ENCODE data around the gene HLA-DQA1. TPM values are rescaled to one million over a fixed set of nuclear protein-coding genes. Genes with fewer than 3 reads are reported as not detected.
"Not testable (repeated sequence)": the region's sequence is repeated elsewhere in the genome, so short reads cannot be mapped to it uniquely, and the experiment has no call there.

HLA-DQA1 gene
- total and polyA plus RNA-seq, 2 experiments from 2014 or later: 0.42 TPM; not detected in 1

DNA sequence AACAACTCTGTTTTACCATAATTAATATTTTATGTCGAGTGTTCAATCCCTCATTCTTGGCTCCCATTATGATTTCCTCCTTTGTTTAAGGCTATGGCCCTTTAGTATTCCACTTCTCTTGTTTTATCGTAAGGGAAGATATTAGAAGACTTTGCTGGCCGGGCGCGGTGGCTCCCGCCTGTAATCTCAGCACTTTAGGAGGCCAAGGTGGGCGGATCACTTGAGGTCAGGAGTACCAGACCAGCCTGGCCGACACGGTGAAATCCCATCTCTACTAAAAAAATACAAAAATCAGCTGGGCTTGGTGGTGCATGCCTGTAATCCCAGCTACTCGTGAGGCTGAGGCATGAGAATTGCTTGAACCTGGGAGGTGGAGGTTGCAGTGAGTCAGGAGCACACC, 46.5 kb upstream of the HLA-DQA1 start:
- H3K9me3 Mint-ChIP-seq; H3K27ac Mint-ChIP-seq; H3K27me3 Mint-ChIP-seq (ENCODE audit: insufficient read depth, low read depth, poor library complexity); H3K4me3 Mint-ChIP-seq; H3K4me1 ChIP-seq (ENCODE audit: insufficient read depth); DNase-seq (ENCODE audit: low spot score); ATAC-seq; H3K79me2 ChIP-seq (replicated peaks; ENCODE audit: insufficient read depth); H3K36me3 Mint-ChIP-seq (ENCODE audit: low read depth); H3K36me3 ChIP-seq (ENCODE audit: insufficient read depth); H3K9me2 ChIP-seq (ENCODE audit: insufficient read depth); H3K4me2 ChIP-seq; H3K27ac ChIP-seq (ENCODE audit: low read depth); H2AFZ ChIP-seq; H3K4me1 Mint-ChIP-seq; H4K20me1 ChIP-seq (replicated peaks; ENCODE audit: insufficient read depth); H3F3A ChIP-seq (replicated peaks; ENCODE audit: low read depth); H3K4me3 ChIP-seq; H3K27me3 ChIP-seq (ENCODE audit: insufficient read depth): not testable (repeated sequence)

DNA sequence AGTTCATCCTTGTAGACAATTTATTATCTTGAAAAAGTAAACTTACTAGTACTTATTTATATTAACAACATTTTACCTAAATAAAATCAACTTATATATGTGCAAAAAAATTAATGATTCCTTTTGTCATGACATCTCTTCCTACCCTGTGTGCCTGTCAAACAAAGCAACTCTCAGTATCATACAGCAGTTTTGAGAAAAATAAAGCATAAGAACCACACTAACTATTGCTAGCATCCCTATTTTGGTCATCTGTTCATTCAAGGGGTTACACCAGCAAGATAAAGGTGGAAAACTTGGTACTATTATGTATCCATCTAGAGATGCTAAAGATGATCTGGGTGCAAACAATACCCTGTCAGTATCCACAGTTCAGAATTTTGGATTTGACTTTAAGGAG, 40.2 kb upstream of the HLA-DQA1 start:
- TF ChIP-seq JUNB (IDR thresholded peaks at IDR 0.05; ENCODE audit: unreplicated experiment) (no peak), ZNF331 (CRISPR knock-in tag; IDR thresholded peaks at IDR 0.05; ENCODE audit: low read depth) (no peak), REST (IDR thresholded peaks at IDR 0.05; ENCODE audit: unreplicated experiment) (no peak), CREB1 (CRISPR knock-in tag; IDR thresholded peaks at IDR 0.05; ENCODE audit: low read depth) (no peak), ETS1 (IDR thresholded peaks at IDR 0.05) (no peak), POLR2AphosphoS5 (IDR thresholded peaks at IDR 0.05; ENCODE audit: low read depth) (no peak)
- TF ChIP-seq, protein P1, sequence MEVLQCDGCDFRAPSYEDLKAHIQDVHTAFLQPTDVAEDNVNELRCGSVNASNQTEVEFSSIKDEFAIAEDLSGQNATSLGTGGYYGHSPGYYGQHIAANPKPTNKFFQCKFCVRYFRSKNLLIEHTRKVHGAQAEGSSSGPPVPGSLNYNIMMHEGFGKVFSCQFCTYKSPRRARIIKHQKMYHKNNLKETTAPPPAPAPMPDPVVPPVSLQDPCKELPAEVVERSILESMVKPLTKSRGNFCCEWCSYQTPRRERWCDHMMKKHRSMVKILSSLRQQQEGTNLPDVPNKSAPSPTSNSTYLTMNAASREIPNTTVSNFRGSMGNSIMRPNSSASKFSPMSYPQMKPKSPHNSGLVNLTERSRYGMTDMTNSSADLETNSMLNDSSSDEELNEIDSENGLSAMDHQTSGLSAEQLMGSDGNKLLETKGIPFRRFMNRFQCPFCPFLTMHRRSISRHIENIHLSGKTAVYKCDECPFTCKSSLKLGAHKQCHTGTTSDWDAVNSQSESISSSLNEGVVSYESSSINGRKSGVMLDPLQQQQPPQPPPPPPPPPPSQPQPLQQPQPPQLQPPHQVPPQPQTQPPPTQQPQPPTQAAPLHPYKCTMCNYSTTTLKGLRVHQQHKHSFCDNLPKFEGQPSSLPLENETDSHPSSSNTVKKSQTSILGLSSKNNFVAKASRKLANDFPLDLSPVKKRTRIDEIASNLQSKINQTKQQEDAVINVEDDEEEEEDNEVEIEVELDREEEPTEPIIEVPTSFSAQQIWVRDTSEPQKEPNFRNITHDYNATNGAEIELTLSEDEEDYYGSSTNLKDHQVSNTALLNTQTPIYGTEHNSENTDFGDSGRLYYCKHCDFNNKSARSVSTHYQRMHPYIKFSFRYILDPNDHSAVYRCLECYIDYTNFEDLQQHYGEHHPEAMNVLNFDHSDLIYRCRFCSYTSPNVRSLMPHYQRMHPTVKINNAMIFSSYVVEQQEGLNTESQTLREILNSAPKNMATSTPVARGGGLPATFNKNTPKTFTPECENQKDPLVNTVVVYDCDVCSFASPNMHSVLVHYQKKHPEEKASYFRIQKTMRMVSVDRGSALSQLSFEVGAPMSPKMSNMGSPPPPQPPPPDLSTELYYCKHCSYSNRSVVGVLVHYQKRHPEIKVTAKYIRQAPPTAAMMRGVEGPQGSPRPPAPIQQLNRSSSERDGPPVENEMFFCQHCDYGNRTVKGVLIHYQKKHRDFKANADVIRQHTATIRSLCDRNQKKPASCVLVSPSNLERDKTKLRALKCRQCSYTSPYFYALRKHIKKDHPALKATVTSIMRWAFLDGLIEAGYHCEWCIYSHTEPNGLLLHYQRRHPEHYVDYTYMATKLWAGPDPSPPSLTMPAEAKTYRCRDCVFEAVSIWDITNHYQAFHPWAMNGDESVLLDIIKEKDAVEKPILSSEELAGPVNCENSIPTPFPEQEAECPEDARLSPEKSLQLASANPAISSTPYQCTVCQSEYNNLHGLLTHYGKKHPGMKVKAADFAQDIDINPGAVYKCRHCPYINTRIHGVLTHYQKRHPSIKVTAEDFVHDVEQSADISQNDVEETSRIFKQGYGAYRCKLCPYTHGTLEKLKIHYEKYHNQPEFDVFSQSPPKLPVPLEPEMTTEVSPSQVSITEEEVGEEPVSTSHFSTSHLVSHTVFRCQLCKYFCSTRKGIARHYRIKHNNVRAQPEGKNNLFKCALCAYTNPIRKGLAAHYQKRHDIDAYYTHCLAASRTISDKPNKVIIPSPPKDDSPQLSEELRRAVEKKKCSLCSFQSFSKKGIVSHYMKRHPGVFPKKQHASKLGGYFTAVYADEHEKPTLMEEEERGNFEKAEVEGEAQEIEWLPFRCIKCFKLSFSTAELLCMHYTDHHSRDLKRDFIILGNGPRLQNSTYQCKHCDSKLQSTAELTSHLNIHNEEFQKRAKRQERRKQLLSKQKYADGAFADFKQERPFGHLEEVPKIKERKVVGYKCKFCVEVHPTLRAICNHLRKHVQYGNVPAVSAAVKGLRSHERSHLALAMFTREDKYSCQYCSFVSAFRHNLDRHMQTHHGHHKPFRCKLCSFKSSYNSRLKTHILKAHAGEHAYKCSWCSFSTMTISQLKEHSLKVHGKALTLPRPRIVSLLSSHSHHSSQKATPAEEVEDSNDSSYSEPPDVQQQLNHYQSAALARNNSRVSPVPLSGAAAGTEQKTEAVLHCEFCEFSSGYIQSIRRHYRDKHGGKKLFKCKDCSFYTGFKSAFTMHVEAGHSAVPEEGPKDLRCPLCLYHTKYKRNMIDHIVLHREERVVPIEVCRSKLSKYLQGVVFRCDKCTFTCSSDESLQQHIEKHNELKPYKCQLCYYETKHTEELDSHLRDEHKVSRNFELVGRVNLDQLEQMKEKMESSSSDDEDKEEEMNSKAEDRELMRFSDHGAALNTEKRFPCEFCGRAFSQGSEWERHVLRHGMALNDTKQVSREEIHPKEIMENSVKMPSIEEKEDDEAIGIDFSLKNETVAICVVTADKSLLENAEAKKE (CRISPR knock-in tag; IDR thresholded peaks at IDR 0.05): no peak
- TF ChIP-seq, protein P2, sequence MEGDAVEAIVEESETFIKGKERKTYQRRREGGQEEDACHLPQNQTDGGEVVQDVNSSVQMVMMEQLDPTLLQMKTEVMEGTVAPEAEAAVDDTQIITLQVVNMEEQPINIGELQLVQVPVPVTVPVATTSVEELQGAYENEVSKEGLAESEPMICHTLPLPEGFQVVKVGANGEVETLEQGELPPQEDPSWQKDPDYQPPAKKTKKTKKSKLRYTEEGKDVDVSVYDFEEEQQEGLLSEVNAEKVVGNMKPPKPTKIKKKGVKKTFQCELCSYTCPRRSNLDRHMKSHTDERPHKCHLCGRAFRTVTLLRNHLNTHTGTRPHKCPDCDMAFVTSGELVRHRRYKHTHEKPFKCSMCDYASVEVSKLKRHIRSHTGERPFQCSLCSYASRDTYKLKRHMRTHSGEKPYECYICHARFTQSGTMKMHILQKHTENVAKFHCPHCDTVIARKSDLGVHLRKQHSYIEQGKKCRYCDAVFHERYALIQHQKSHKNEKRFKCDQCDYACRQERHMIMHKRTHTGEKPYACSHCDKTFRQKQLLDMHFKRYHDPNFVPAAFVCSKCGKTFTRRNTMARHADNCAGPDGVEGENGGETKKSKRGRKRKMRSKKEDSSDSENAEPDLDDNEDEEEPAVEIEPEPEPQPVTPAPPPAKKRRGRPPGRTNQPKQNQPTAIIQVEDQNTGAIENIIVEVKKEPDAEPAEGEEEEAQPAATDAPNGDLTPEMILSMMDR (conservative IDR thresholded peaks at IDR 0.05; ENCODE audit: low read depth in 2 of 2): no peak
- ATAC-seq (no peak), DNase-seq (ENCODE audit: low spot score) (no peak)

More for the DNA sequence above, 40.2 kb upstream of the HLA-DQA1 start:
- Mint-ChIP-seq H3K27ac (no peak overlapping the region), H3K27me3 (ENCODE audit: insufficient read depth, low read depth, poor library complexity) (no peaks in the 10 kb centered on the region), H3K4me3 (no peak overlapping the region), H3K4me1 (no peaks in the 10 kb centered on the region), H3K36me3 (ENCODE audit: low read depth) (no peaks in the 10 kb centered on the region), H3K9me3 (peaks cover 8% of the 10 kb centered on the region; the same call in 2 of the 3 replicates)
- Histone ChIP-seq H2AFZ (no peak overlapping the region), H3K79me2 (replicated peaks; ENCODE audit: insufficient read depth) (no peaks in the 10 kb centered on the region), H3K4me1 (ENCODE audit: insufficient read depth) (no peaks in the 10 kb centered on the region), H3K4me3 (no peak overlapping the region), H3K4me2 (no peak overlapping the region), H3K27me3 (ENCODE audit: insufficient read depth) (no peaks in the 10 kb centered on the region), H3F3A (replicated peaks; ENCODE audit: low read depth) (no peaks in the 10 kb centered on the region), H3K36me3 (ENCODE audit: insufficient read depth) (no peaks in the 10 kb centered on the region), H3K27ac (ENCODE audit: low read depth) (no peak overlapping the region), H4K20me1 (replicated peaks; ENCODE audit: insufficient read depth) (no peaks in the 10 kb centered on the region), H3K9me2 (ENCODE audit: insufficient read depth) (no peaks in the 10 kb centered on the region)

All from GM23338 (cell line).